GM12874 (cell line): Measurements from ENCODE around the gene TBCK.

Source experiments
- CTCF ChIP-seq: IDR thresholded peaks from 2 replicates; pipeline ENCODE4 v1.5.1; 2011; ENCODE audit warnings: low read depth, mild to moderate bottlenecking, control low read depth, low read length, moderate library complexity; ENCODE audit not compliant: insufficient read depth

Gene TBCK

GRCh38 chr4:106337916-106338315, 21.9 kb upstream of the TBCK start:
- TF ChIP-seq CTCF, result no peak

GRCh38 chr4:106336618-106337017, 20.6 kb upstream of the TBCK start:
- TF ChIP-seq CTCF, result no peak

DNA sequence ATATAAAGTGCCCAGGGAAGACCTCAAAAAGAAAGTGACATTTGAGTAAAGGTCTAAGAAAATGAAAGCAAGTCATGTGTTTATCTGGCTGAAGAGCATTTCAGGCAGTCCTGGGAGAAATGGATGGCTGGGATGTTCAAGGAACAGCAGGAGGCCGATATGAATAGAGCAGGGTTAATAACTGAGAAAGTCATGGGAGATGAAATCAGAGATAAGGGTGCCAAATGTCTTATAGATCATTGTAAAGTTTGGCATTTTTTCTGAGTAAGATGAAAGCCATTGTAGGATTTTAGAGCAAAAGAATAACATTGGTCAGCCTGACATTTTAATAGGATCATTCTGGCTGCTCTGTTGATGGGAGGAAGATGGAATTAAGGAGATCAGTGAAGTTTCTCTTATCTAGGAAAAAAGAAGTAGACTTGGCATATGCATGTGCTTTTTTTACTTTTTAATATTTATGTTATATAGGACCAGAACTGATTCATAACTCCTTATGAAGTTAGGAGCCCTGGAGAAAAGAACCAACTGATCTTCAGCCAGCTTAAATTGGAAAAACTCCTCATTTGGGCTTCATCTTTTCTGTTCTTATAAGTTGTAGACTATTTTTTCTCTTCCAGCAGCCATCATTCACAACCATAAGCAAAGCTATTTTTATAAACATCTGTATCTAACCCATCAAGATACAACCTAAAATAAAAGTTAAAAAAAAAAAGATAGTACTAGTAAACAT, 18.9 kb upstream of the TBCK start:
- TF ChIP-seq CTCF, result no peak

DNA sequence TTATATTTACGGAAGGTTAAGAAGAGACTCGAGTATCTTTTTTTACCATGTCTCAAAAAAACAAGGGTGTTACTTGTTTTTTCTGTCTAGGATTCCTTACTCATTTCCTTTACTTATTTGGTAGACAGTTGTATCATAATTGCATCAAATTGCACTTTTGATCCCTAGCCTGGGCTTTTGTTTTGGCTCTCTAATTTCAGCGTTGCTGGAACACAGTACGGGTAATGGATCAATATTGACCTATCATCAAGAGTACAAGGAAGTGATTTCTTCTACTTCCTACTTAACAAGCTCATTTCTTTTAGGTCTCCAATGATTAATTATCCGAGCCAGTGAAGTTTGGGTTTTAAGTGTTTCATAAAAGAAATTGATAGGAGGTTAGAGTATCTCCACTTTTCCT, 17.2 kb upstream of the TBCK start:
- no peak for TF ChIP-seq CTCF

- peak; percentile 47; the same call in 1 of the 2 replicates for TF ChIP-seq CTCF
These were observed 13.1 kb upstream of the TBCK start for GRCh38 chr4:106329041-106329618.

GRCh38 chr4:106325800-106326199, 9.8 kb upstream of the TBCK start:
- no peak for TF ChIP-seq CTCF

DNA sequence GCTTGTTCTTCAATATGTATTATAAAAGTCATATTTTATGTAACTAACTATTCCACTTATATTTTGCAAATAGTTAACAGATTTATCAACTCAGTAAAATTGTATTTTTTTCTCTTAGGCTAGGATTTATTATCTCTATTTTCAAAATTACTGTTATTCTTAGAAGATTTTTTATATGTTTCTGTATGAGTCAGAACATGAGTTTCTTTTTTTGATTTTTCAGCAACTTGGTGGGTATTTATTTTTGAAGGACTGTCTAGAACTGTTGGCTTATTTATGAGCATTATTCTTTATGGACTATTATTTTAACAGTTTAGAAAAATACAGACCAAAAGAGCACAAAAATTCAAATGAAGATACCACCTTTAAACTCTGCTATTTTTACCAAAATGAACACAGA, 7.1 kb upstream of the TBCK start:
- no peak for TF ChIP-seq CTCF
